Transverse colon (tissue), 4 donors: ENCODE data around the gene TBC1D16. TPM values are rescaled to one million over a fixed set of nuclear protein-coding genes. Genes with fewer than 3 reads are reported as not detected.

Experiments used
- DNase-seq: peaks from one replicate; pipeline ENCODE4 v3.0.0-alpha.2; 2019
- H3K27ac ChIP-seq, 4 donors: fragments of 200-600 bp; sonication (generic); 2 replicates each; pipeline ENCODE4 v1.5.1; 2016 to 2018; ENCODE audit warnings: inconsistent platforms in 4 of 4
- H3K27me3 ChIP-seq: fragments of 200-600 bp; sonication (generic); 2 replicates; pipeline ENCODE4 v1.5.1; 2017; ENCODE audit warnings: inconsistent platforms
- H3K36me3 ChIP-seq, 4 donors: fragments of 200-600 bp; sonication (generic); 2 replicates each; pipeline ENCODE4 v1.5.1; 2017 to 2019; ENCODE audit warnings: inconsistent platforms in 4 of 4
- H3K4me1 ChIP-seq, 4 donors: fragments of 200-600 bp; sonication (generic); 2 replicates each; pipeline ENCODE4 v1.5.1; 2017 to 2020; ENCODE audit warnings: inconsistent platforms in 4 of 4
- H3K4me3 ChIP-seq, 4 donors: fragments of 200-600 bp; sonication (generic); 1 replicate in 1 of 4; 2 replicates in 3 of 4; pipeline versions ENCODE4 v1.5.1 to v1.6.1; 2017 to 2019; ENCODE audit warnings: inconsistent platforms in 4 of 4
- H3K9me3 ChIP-seq, 2 donors: fragments of 200-600 bp; sonication (generic); 2 replicates each; pipeline ENCODE4 v1.5.1; 2017 to 2019; ENCODE audit warnings: inconsistent platforms in 2 of 2
- CTCF ChIP-seq, 5 experiments: fragments of 200-600 bp in 3 of 5; fragments of 450-650 bp in 2 of 5; sonication (generic) in 3 of 5; IDR thresholded peaks; 1 replicate in 2 of 5; 2 replicates in 3 of 5; pipeline ENCODE4 v1.5.1; 2016 to 2017; ENCODE audit warnings: antibody characterized with exemption in 5 of 5, inconsistent platforms in 3 of 5, mild to moderate bottlenecking in 2 of 5, moderate library complexity in 1 of 5
- EP300 ChIP-seq: sonication (generic); formaldehyde crosslinking; IDR thresholded peaks from one replicate; pipeline ENCODE4 v1.6.1; 2017; ENCODE audit warnings: antibody characterized with exemption, low read depth
- POLR2A ChIP-seq: fragments of 450-650 bp; IDR thresholded peaks from one replicate; pipeline ENCODE4 v1.6.1; 2016; ENCODE audit warnings: antibody characterized with exemption, mild to moderate bottlenecking, moderate library complexity
- POLR2AphosphoS5 ChIP-seq, 3 donors: sonication (generic); formaldehyde crosslinking; IDR thresholded peaks; one replicate each; pipeline ENCODE4 v1.6.1; 2016; ENCODE audit warnings: antibody characterized with exemption in 3 of 3
- WGBS, 2 donors: methylation state at CpG; one replicate each; pipeline ENCODE4 v1.1.5; 2018; ENCODE audit warnings: low coverage in 1 of 2; 5-methylcytosine and 5-hydroxymethylcytosine counted together
- in situ Hi-C, 4 donors: fragments of 200-750 bp; cut with MboI; loops; one replicate each; pipeline versions ENCODE4 v1.15.0 to v1.15.1; 2017; ENCODE audit warnings: low sequenced_read_pairs in 3 of 4, low pct_ligation_motif_present in 1 of 4, low pct_unique_long_range_greater_than_20kb in 1 of 4
- intact Hi-C: fragments of 100-400 bp; cut with DNase I; formaldehyde crosslinking; loops from one replicate; pipeline ENCODE4 v1.15.1; 2023; ENCODE audit warnings: low total_unique reads
- total RNA-seq, 4 donors: library from RNA; depleted of rRNA; stranded (reverse); fragments of >200 nt; gene quantifications; one replicate each; pipeline ENCODE4 v1.1.0, GENCODE V29; 2016

The TBC1D16 gene
- total RNA-seq, 4 donors from 2014 or later, result 12.3 to 22.4 (median 18.1) TPM

- no peak for TF ChIP-seq EP300
- TF ChIP-seq CTCF (IDR thresholded peaks at IDR 0.05), result no peak
- TF ChIP-seq POLR2A, result no peak
- no peak for TF ChIP-seq POLR2AphosphoS5 (IDR thresholded peaks at IDR 0.05)
- WGBS, 2 donors, result 82 to 84% methylated on average over 3 to 9 of the region's 9 CpGs
- in situ Hi-C loops, result no loop called here
These were observed 130.8 kb downstream of the TBC1D16 start for GRCh38 chr17:79904865-79905264.

GRCh38 chr17:79902146-79902791 lies 133.4 kb downstream of the TBC1D16 start:
- Histone ChIP-seq H3K9me3 (peaks cover 0 to 7% of the 10 kb centered on the region in 2 donors), H3K27ac (no peak overlapping the region), H3K4me1 (no peaks in the 10 kb centered on the region), H3K36me3 (no peaks in the 10 kb centered on the region), H3K27me3 (peaks cover 8% of the 10 kb centered on the region), H3K4me3 (no peak overlapping the region)
- intact Hi-C loops, result no loop called here
- no peak for DNase-seq
- TF ChIP-seq POLR2A (no peak), EP300 (no peak), CTCF (IDR thresholded peaks at IDR 0.05) (no peak), POLR2AphosphoS5 (IDR thresholded peaks at IDR 0.05) (no peak)
- WGBS, 2 donors, result 82 to 83% methylated on average over 2 to 10 of the region's 10 CpGs
- in situ Hi-C loops, result no loop called here

More at GRCh38 chr17:79904865-79905264, 130.8 kb downstream of the TBC1D16 start:
- Histone ChIP-seq H3K9me3 (peaks cover 0 to under 1% of the 10 kb centered on the region in 2 donors), H3K27me3 (peaks cover under 1% of the 10 kb centered on the region), H3K4me3 (no peak overlapping the region), H3K27ac (no peak overlapping the region), H3K4me1 (no peaks in the 10 kb centered on the region), H3K36me3 (no peaks in the 10 kb centered on the region)
- no peak for DNase-seq
- intact Hi-C loops, result no loop called here

GRCh38 chr17:79901131-79901530 lies 134.5 kb downstream of the TBC1D16 start:
- TF ChIP-seq POLR2AphosphoS5 (IDR thresholded peaks at IDR 0.05), result no peak
- no peak for TF ChIP-seq EP300
- no peak for TF ChIP-seq CTCF (IDR thresholded peaks at IDR 0.05)
- TF ChIP-seq POLR2A, result no peak
- intact Hi-C loops (no loop called here), in situ Hi-C loops (no loop called here)
- H3K27me3 ChIP-seq, result peaks cover 8% of the 10 kb centered on the region
- WGBS, 2 donors, result 81% methylated on average over 6 of the region's 6 CpGs; no CpG with 5 or more reads in 1 of the 2 donors
- H3K4me1 ChIP-seq, result no peaks in the 10 kb centered on the region
- no peak for DNase-seq
- H3K27ac ChIP-seq, result no peak overlapping the region
- H3K9me3 ChIP-seq, result peaks cover 0 to 7% of the 10 kb centered on the region in 2 donors
- H3K4me3 ChIP-seq, result no peak overlapping the region
- no peaks in the 10 kb centered on the region for H3K36me3 ChIP-seq

GRCh38 chr17:79899584-79899983 lies 136.1 kb downstream of the TBC1D16 start:
- Histone ChIP-seq H3K9me3 (peaks cover 0 to 7% of the 10 kb centered on the region in 2 donors), H3K27ac (no peak overlapping the region), H3K4me3 (no peak overlapping the region), H3K27me3 (peaks cover 8% of the 10 kb centered on the region), H3K4me1 (no peaks in the 10 kb centered on the region), H3K36me3 (no peaks in the 10 kb centered on the region)
- WGBS, 2 donors, result 78 to 85% methylated on average over 3 to 4 of the region's 4 CpGs
- TF ChIP-seq POLR2AphosphoS5 (IDR thresholded peaks at IDR 0.05) (no peak), CTCF (IDR thresholded peaks at IDR 0.05) (no peak), POLR2A (no peak), EP300 (no peak)
- intact Hi-C loops (no loop called here), in situ Hi-C loops (no loop called here)
- no peak for DNase-seq
